Neuronal stem cell (in vitro differentiated cells): ENCODE data around the gene ZNF787.
A peak's percentile ranks its signal among the peaks of the same experiment; 100 is the strongest.

ENCODE experiments used
- DNase-seq: peaks from one replicate; pipeline ENCODE4 v3.0.0-alpha.2; 2013; ENCODE audit warnings: low spot score
- H2AFZ ChIP-seq: one replicate; pipeline ENCODE4 v1.6.1; 2013; ENCODE audit warnings: mild to moderate bottlenecking, low read length, inconsistent platforms
- H2AK5ac ChIP-seq: 2 replicates; pipeline ENCODE4 v1.6.1; 2013; ENCODE audit warnings: low read depth, mild to moderate bottlenecking, inconsistent platforms, low read length, moderate library complexity, mixed read lengths
- H2BK120ac ChIP-seq: 2 replicates; pipeline ENCODE4 v1.6.1; 2013; ENCODE audit warnings: low read depth, mild to moderate bottlenecking, inconsistent platforms, low read length, moderate library complexity, mixed read lengths
- H2BK12ac ChIP-seq: one replicate; pipeline ENCODE4 v1.6.1; 2013; ENCODE audit warnings: low read length, inconsistent platforms
- H2BK15ac ChIP-seq: 2 replicates; pipeline ENCODE4 v1.6.1; 2013; ENCODE audit warnings: mild to moderate bottlenecking, low read length, inconsistent platforms, mixed read lengths
- H2BK5ac ChIP-seq: one replicate; pipeline ENCODE4 v1.6.1; 2013; ENCODE audit warnings: inconsistent platforms, mild to moderate bottlenecking, low read length, moderate library complexity
- H3K14ac ChIP-seq: one replicate; pipeline ENCODE4 v1.6.1; 2013; ENCODE audit warnings: low read length, inconsistent platforms
- H3K18ac ChIP-seq: 2 replicates; pipeline ENCODE4 v1.6.1; 2013; ENCODE audit warnings: low read length, inconsistent platforms
- H3K23ac ChIP-seq: 2 replicates; pipeline ENCODE4 v1.6.1; 2013; ENCODE audit warnings: low read depth, mild to moderate bottlenecking, mixed read lengths, low read length, inconsistent platforms; ENCODE audit not compliant: poor library complexity
- H3K27ac ChIP-seq: replicated peaks from 3 replicates; pipeline ENCODE4 v1.5.1; 2013; ENCODE audit warnings: low read length, inconsistent platforms
- H3K27me3 ChIP-seq, 3 experiments: 2 replicates each; pipeline ENCODE4 v1.6.1; 2013; ENCODE audit warnings: low read length in 3 of 3, mild to moderate bottlenecking in 2 of 3, inconsistent platforms in 1 of 3, low read depth in 1 of 3, mixed read lengths in 1 of 3, moderate library complexity in 1 of 3; ENCODE audit not compliant: control insufficient read depth in 3 of 3, insufficient read depth in 3 of 3
- H3K36me3 ChIP-seq, 2 donors: replicated peaks in 1 of 2; 2 replicates each; pipeline ENCODE4 v1.6.1; 2013; ENCODE audit warnings: low read length in 2 of 2; ENCODE audit not compliant: control insufficient read depth in 2 of 2, insufficient read depth in 2 of 2
- H3K4ac ChIP-seq: 2 replicates; pipeline ENCODE4 v1.6.1; 2013; ENCODE audit warnings: inconsistent platforms, mild to moderate bottlenecking, low read length, moderate library complexity
- H3K4me1 ChIP-seq, 2 donors: 1 replicate in 1 of 2; 2 replicates in 1 of 2; pipeline ENCODE4 v1.6.1; 2013; ENCODE audit warnings: low read length in 2 of 2, low read depth in 1 of 2; ENCODE audit not compliant: control insufficient read depth in 2 of 2, insufficient read depth in 1 of 2
- H3K4me2 ChIP-seq: one replicate; pipeline ENCODE4 v1.6.1; 2013; ENCODE audit warnings: mild to moderate bottlenecking, low read length, inconsistent platforms; ENCODE audit not compliant: insufficient read depth, poor library complexity, severe bottlenecking
- H3K4me3 ChIP-seq, 2 donors: 2 replicates each; pipeline ENCODE4 v1.5.1; 2013; ENCODE audit warnings: low read length in 2 of 2, mild to moderate bottlenecking in 2 of 2, inconsistent platforms in 1 of 2, moderate library complexity in 1 of 2
- H3K79me1 ChIP-seq: one replicate; pipeline ENCODE4 v1.6.1; 2013; ENCODE audit warnings: low read depth, mild to moderate bottlenecking, inconsistent platforms, low read length, moderate library complexity
- H3K9ac ChIP-seq: one replicate; pipeline ENCODE4 v1.6.1; 2013; ENCODE audit warnings: mild to moderate bottlenecking, low read depth, low read length, inconsistent platforms; ENCODE audit not compliant: poor library complexity
- H3K9me3 ChIP-seq, 2 donors: replicated peaks in 1 of 2; 2 replicates each; pipeline versions ENCODE3 to v1.6.1; 2013; ENCODE audit warnings: low read length in 2 of 2, mild to moderate bottlenecking in 2 of 2, inconsistent platforms in 1 of 2, low read depth in 1 of 2, mixed read lengths in 1 of 2, moderate library complexity in 1 of 2; ENCODE audit not compliant: control insufficient read depth in 2 of 2, insufficient read depth in 1 of 2
- H4K8ac ChIP-seq: one replicate; pipeline ENCODE4 v1.6.1; 2013; ENCODE audit warnings: low read depth, mild to moderate bottlenecking, inconsistent platforms, low read length, moderate library complexity
- H4K91ac ChIP-seq: one replicate; pipeline ENCODE4 v1.6.1; 2013; ENCODE audit warnings: low read length, low read depth, mild to moderate bottlenecking, inconsistent platforms; ENCODE audit not compliant: poor library complexity
- WGBS, 2 donors: extraction: QIAGEN DNeasy Blood & Tissue Kit; methylation state at CpG; one replicate each; pipeline ENCODE4 v1.1.7; 2013; ENCODE audit warnings: missing lambda C conversion rate in 2 of 2, mixed read lengths in 1 of 2; ENCODE audit not compliant: insufficient read length in 2 of 2, insufficient replicate concordance in 1 of 2; ENCODE audit errors: extremely low coverage in 2 of 2; 5-methylcytosine and 5-hydroxymethylcytosine counted together

Gene ZNF787

GRCh38 chr19:56112313-56112709 is 8.8 kb downstream of the ZNF787 start:
- peaks cover 3 to 19% of the 10 kb centered on the region in 2 donors for H3K36me3 ChIP-seq
- H3K27ac ChIP-seq, result peak overlapping the region; percentile 88
- peak overlapping the region; percentile 93 for H2BK5ac ChIP-seq
- peaks cover 39% of the 10 kb centered on the region for H3K79me1 ChIP-seq
- H2BK12ac ChIP-seq, result no peak overlapping the region
- no peak overlapping the region for H3K23ac ChIP-seq
- no peak overlapping the region for H4K8ac ChIP-seq
- H3K9me3 ChIP-seq, result no peaks in the 10 kb centered on the region
- no CpG with 5 or more reads among the region's 10 CpGs for WGBS, 2 donors
- no peak overlapping the region for H3K14ac ChIP-seq
- H3K4me2 ChIP-seq, result no peak overlapping the region
- H2BK15ac ChIP-seq, result no peak overlapping the region
- H4K91ac ChIP-seq, result no peak overlapping the region
- H3K9ac ChIP-seq, result no peak overlapping the region
- no peak overlapping the region for H2BK120ac ChIP-seq
- DNase-seq, result no peak
- no peak overlapping the region for H2AFZ ChIP-seq
- H3K4me1 ChIP-seq, result peaks cover 26 to 36% of the 10 kb centered on the region in 2 donors
- no peaks in the 10 kb centered on the region for H3K27me3 ChIP-seq
- peak overlapping the region; percentile 97 for H2AK5ac ChIP-seq
- peak overlapping the region; percentile 83 for H3K18ac ChIP-seq
- H3K4me3 ChIP-seq, result no peak overlapping the region
- H3K4ac ChIP-seq, result no peak overlapping the region

GRCh38 chr19:56111601-56112312 is 9.3 kb downstream of the ZNF787 start:
- Histone ChIP-seq H3K36me3 (peaks cover 3 to 21% of the 10 kb centered on the region in 2 donors), H3K27ac (peak overlapping the region; percentile 88), H2AK5ac (peak overlapping the region; percentile 97), H3K4me2 (peak overlapping the region; percentile 48), H3K9me3 (no peaks in the 10 kb centered on the region), H3K4me3 (no peak overlapping the region), H3K79me1 (peaks cover 34% of the 10 kb centered on the region), H4K8ac (no peak overlapping the region), H2BK15ac (peak overlapping the region; percentile 97), H3K14ac (no peak overlapping the region), H3K18ac (peak overlapping the region; percentile 94), H3K27me3 (no peaks in the 10 kb centered on the region), H2BK120ac (peak overlapping the region; percentile 99), H3K9ac (peak overlapping the region; percentile 88), H2AFZ (no peak overlapping the region), H4K91ac (peak overlapping the region; percentile 22), H3K4me1 (peaks cover 26 to 39% of the 10 kb centered on the region in 2 donors), H2BK5ac (peak overlapping the region; percentile 88), H2BK12ac (peak overlapping the region; percentile 42), H3K4ac (peak overlapping the region; percentile 30), H3K23ac (peak overlapping the region; percentile 48)
- no CpG with 5 or more reads among the region's 24 CpGs for WGBS, 2 donors
- DNase-seq, result no peak

- H3K18ac ChIP-seq, result peak overlapping the region; percentile 86
- no peak overlapping the region for H3K14ac ChIP-seq
- peaks cover 33% of the 10 kb centered on the region for H3K79me1 ChIP-seq
- no peaks in the 10 kb centered on the region for H3K9me3 ChIP-seq
- no peak overlapping the region for H3K4me3 ChIP-seq
- H3K27me3 ChIP-seq, result no peaks in the 10 kb centered on the region
- no peak overlapping the region for H2BK120ac ChIP-seq
- peak overlapping the region; percentile 48 for H3K4me2 ChIP-seq
- H4K91ac ChIP-seq, result no peak overlapping the region
- H3K9ac ChIP-seq, result no peak overlapping the region
- peaks cover 4 to 25% of the 10 kb centered on the region in 2 donors for H3K36me3 ChIP-seq
- no peak overlapping the region for H3K23ac ChIP-seq
- no peak overlapping the region for H4K8ac ChIP-seq
- WGBS, 2 donors, result no CpG with 5 or more reads among the region's 12 CpGs
- DNase-seq, result no peak
- peak overlapping the region; percentile 97 for H2BK15ac ChIP-seq
- no peak overlapping the region for H2AFZ ChIP-seq
- peak overlapping the region; percentile 88 for H2BK5ac ChIP-seq
- no peak overlapping the region for H3K4ac ChIP-seq
- H2BK12ac ChIP-seq, result no peak overlapping the region
- peak overlapping the region; percentile 97 for H2AK5ac ChIP-seq
- peak overlapping the region; percentile 88 for H3K27ac ChIP-seq
- H3K4me1 ChIP-seq, result peaks cover 26 to 44% of the 10 kb centered on the region in 2 donors
Observed at GRCh38 chr19:56110515-56111448, 10.3 kb downstream of the ZNF787 start.

- Histone ChIP-seq H3K27ac (peak overlapping the region; percentile 44), H3K18ac (peak overlapping the region; percentile 87), H3K79me1 (peaks cover 34% of the 10 kb centered on the region), H3K4me2 (no peak overlapping the region), H4K8ac (no peak overlapping the region), H2BK12ac (no peak overlapping the region), H3K27me3 (no peaks in the 10 kb centered on the region), H3K4me3 (no peak overlapping the region), H4K91ac (no peak overlapping the region), H3K36me3 (peaks cover 2 to 25% of the 10 kb centered on the region in 2 donors), H3K4ac (no peak overlapping the region), H3K14ac (peak overlapping the region; percentile 84), H3K4me1 (peaks cover 26 to 49% of the 10 kb centered on the region in 2 donors), H2AK5ac (no peak overlapping the region), H2AFZ (no peak overlapping the region), H2BK5ac (no peak overlapping the region), H3K23ac (peak overlapping the region; percentile 52), H2BK15ac (no peak overlapping the region), H2BK120ac (no peak overlapping the region), H3K9me3 (peaks cover 2 to 3% of the 10 kb centered on the region in 2 donors), H3K9ac (no peak overlapping the region)
- no peak for DNase-seq
- WGBS, 2 donors, result no CpG with 5 or more reads among the region's 13 CpGs
Observed at GRCh38 chr19:56109226-56109625, 11.9 kb downstream of the ZNF787 start.
